Measurements from ENCODE around the gene UBXN6.

The UBXN6 gene

DNA sequence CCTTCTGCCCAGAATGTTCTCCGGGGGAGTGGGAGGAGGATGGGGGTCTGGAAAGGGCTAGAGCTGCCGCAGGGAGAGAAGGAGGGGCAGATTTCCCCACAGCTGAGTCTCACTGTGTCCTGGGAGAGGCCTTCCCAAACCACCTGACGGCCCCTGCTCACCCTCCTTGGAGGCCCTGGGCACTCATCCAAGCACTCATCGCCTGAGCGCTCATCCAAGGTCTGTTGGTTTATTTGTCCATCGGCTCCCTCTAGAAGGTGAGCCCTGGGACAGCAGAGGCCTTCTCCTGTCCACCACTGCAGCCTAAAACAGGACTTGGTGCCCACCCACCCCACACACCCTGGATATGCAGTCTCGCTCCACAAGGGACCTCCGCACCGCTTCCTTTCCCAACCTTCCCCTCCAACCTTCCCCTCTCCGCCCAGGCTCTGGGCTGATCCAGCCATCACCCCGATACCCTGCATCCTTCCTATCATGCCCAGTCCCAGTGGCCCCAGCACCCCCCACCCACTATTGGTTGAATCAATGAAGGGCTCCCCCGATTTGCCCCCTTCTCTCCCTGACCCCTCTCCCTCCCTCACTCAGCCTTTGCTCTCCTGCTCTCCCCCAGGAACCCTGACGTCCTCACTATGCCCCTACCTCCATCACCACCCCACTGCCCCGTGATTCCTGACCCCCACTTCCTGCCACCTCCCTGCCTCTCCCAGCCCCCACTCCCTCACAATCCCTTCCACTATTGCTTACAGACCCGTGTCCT lies 1.7 kb downstream of the UBXN6 start:
- Histone ChIP-seq H3K79me2 (ENCODE audit: control insufficient read depth, insufficient read depth, low read length, unreplicated experiment) (peaks cover 25% of the 10 kb centered on the region), H3K27ac (ENCODE audit: low read depth, low read length) (peak overlapping the region; percentile 86), H3K4me1 (ENCODE audit: control insufficient read depth, insufficient read depth, low read length, unreplicated experiment) (peaks cover 18% of the 10 kb centered on the region), H2AFZ (ENCODE audit: low read length, unreplicated experiment) (no peak overlapping the region), H3K36me3 (ENCODE audit: insufficient read depth, low read length) (no peaks in the 10 kb centered on the region), H3K27me3 (ENCODE audit: insufficient read depth, low read length) (no peaks in the 10 kb centered on the region), H3K4me3 (ENCODE audit: low read depth, low read length) (peak overlapping the region; percentile 99)

DNA sequence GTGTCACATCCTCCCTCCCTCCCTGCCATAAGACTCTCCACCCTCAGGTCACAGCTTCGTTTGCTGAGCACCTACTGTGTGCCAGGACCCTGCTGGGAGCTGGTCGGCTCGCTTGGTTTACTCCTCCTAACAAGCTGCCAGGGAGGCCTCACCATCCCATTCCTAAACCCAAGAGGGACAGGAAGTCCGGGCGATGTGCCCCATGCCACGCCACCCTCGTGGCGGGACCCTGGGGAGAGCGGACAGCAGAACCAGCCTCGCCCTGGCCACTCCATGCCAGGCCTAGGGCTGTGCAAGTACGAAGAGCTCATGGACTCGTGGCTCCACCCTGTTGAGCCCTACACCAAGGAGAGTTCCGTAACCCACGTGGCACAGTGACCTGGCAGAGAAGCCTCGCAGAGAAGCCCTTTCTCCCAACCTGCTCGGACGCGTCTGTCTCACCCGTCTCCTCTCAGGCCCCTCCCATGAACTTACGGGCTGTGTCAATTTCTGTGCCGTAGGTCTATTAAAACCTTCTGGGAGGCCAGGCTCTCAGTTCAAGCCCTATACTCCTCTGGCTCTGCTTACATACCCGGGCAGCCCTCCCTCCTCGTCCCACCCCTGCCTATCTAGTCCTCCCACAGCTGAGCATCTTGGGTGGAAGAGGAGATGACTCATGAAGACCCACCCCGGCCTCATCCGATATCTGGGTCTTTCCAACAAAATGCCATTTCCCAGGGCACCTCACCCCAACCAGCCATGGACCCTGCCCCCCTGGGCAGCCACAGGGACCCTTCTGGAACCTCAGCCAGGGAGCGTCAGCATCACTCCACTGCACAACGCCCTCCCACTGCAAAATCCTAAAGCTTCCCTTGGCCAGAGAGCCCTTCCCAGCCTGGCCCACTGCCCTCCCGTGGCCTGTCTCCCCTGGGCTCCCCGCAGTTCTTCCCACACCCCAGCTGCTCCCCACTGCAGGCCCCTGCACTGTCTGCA lies 2.6 kb downstream of the UBXN6 start:
- no peaks in the 10 kb centered on the region for H3K36me3 ChIP-seq (ENCODE audit: insufficient read depth, low read length)
- no peaks in the 10 kb centered on the region for H3K27me3 ChIP-seq (ENCODE audit: insufficient read depth, low read length)
- H3K4me3 ChIP-seq (ENCODE audit: low read depth, low read length) = peak overlapping the region; percentile 99
- peaks cover 18% of the 10 kb centered on the region for H3K4me1 ChIP-seq (ENCODE audit: control insufficient read depth, insufficient read depth, low read length, unreplicated experiment)
- H2AFZ ChIP-seq (ENCODE audit: low read length, unreplicated experiment) = no peak overlapping the region
- H3K27ac ChIP-seq (ENCODE audit: low read depth, low read length) = peak overlapping the region; percentile 86
- peaks cover 25% of the 10 kb centered on the region for H3K79me2 ChIP-seq (ENCODE audit: control insufficient read depth, insufficient read depth, low read length, unreplicated experiment)

DNA sequence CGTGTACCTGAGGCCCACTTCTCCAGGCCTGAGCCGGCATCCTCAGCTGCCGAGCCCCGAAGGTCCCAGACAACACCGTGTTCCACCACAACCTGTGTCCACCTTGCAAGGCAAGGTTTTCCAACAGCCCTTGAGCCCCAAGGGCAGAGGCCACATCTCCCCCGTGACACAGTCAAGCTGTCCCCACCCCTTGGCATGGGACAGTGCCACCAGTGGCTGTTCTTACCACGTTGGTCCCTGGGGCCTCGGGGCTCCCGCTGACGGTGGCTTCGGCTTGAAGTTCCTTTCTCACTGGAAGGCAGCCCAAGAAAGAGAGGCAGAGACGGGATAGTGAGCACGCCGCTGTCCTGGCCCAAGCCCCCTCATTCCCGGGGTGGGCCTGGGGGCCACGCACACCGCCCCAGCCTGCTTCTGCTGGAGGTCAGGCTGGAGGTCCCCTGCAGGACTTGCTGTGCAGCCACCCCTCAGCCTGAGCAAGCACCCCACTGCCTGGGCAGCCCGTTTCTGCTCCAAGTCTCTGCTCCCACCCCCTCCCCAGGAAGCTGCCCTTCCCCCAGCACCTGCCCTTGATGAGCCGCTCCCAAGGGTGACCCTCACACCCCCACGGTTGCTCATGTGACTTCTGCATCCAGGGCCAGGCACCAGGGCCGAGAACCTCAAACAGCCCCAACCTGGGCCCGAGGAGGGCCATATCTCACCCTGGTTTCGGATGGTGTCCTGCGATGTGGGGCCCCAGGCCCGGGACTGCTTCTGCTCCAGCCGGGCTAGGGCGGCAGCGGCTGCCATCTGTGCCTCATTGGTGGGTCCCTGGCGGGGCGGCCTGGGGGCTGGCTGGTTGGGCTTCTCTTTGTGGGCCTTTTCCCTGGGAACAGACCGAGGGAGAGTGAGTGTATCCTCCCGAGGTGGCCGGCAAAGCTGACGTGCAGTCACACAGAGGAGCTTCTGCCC lies 4.1 kb downstream of the UBXN6 start:
- Histone ChIP-seq H2AFZ (ENCODE audit: low read length, unreplicated experiment) (no peak overlapping the region), H3K27me3 (ENCODE audit: insufficient read depth, low read length) (no peaks in the 10 kb centered on the region), H3K27ac (ENCODE audit: low read depth, low read length) (no peak overlapping the region), H3K4me1 (ENCODE audit: control insufficient read depth, insufficient read depth, low read length, unreplicated experiment) (peaks cover 18% of the 10 kb centered on the region), H3K79me2 (ENCODE audit: control insufficient read depth, insufficient read depth, low read length, unreplicated experiment) (peaks cover 25% of the 10 kb centered on the region), H3K36me3 (ENCODE audit: insufficient read depth, low read length) (no peaks in the 10 kb centered on the region), H3K4me3 (ENCODE audit: low read depth, low read length) (no peak overlapping the region)

DNA sequence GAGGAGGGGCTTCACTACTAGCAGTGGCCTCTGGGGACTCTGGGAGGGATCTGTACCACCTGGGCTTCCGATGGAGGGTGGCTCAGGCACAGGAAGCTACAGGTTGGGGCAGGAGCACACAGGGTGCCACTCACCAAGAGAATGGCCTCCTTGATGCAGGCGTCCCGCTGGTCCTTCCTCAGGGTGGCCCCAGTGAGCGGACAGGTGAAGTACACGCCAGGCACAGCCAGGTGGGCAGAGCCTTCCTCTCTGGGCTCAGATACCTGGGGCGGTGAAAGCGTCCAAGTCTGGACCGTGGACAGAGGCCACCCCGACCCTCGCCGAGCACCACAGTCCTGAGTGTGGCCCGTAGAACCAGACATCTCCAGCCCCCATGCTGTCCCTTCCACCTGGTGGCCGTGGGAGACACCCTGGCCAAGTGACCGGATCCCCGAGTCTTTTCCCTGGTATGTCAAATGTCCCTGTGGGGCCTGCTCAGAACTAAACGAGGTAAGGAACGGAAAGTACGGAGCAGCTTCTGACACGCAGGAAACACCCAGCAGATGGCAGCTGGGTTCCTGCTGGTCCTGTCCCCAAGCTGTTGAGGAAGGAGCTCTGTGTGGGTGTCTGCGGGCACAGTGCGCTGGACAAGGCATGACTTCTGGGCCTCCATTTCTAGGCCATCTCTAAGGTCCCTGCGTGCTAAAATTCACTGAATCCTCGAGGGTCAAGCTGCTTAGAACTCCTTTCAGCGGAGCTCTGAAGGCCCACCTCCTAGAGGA lies 5.2 kb downstream of the UBXN6 start:
- no peaks in the 10 kb centered on the region for H3K27me3 ChIP-seq (ENCODE audit: insufficient read depth, low read length)
- H3K4me3 ChIP-seq (ENCODE audit: low read depth, low read length) = no peak overlapping the region
- H2AFZ ChIP-seq (ENCODE audit: low read length, unreplicated experiment) = no peak overlapping the region
- no peak overlapping the region for H3K27ac ChIP-seq (ENCODE audit: low read depth, low read length)
- H3K79me2 ChIP-seq (ENCODE audit: control insufficient read depth, insufficient read depth, low read length, unreplicated experiment) = peaks cover 25% of the 10 kb centered on the region
- peaks cover 18% of the 10 kb centered on the region for H3K4me1 ChIP-seq (ENCODE audit: control insufficient read depth, insufficient read depth, low read length, unreplicated experiment)
- no peaks in the 10 kb centered on the region for H3K36me3 ChIP-seq (ENCODE audit: insufficient read depth, low read length)

DNA sequence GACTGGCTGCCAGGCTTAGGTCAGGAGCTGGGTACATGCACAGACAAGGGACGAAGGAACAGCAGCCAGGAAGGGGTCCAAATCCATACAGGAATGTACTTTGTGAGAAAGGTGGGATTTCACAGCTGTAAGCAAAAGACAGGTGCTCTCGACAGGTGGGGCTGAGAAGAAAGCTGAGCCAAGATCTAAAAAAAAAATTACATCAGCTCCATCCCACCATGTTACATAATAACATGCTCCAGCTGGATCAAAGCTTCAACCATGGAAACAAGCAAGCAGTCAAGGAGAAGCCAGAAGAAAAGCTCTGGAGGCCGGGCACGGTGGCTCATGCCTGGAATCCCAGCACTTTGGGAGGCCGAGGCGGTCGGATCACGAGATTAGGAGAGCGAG lies 8.0 kb downstream of the UBXN6 start:
- no peak overlapping the region for H2AFZ ChIP-seq (ENCODE audit: low read length, unreplicated experiment)
- H3K4me1 ChIP-seq (ENCODE audit: control insufficient read depth, insufficient read depth, low read length, unreplicated experiment) = peaks cover 3% of the 10 kb centered on the region
- H3K79me2 ChIP-seq (ENCODE audit: control insufficient read depth, insufficient read depth, low read length, unreplicated experiment) = peaks cover 11% of the 10 kb centered on the region
- H3K27me3 ChIP-seq (ENCODE audit: insufficient read depth, low read length) = no peaks in the 10 kb centered on the region
- H3K27ac ChIP-seq (ENCODE audit: low read depth, low read length) = no peak overlapping the region
- H3K36me3 ChIP-seq (ENCODE audit: insufficient read depth, low read length) = no peaks in the 10 kb centered on the region
- no peak overlapping the region for H3K4me3 ChIP-seq (ENCODE audit: low read depth, low read length)

DNA sequence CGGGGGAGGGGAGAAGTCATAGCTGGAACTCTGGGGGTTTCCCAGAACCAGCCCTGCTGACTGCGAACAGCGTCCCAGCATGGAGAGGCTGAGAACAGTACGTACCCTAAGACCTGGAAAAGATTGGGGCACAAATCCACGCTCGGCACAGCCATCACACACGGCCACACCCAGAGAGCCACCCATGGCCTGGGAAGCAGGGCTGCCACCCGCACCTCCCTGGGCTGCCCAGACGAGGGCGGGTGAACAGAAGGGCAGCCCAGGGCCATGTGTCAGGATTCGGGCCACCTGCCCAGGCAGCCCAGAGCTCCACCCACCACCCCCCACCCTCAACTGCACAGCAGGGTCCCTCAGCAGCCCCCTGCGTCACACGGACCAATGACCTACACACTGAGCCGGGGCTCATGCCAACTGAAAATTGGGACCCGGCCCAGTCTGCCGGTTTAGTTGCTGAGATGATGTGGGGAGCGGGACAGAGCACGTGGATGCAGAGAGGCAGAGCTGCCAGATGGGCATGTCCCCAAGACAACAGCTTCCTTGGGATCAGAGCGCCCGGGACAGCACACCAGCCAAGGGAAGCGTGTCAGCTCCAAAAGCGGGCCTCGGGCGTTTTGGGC lies 8.5 kb downstream of the UBXN6 start:
- no peaks in the 10 kb centered on the region for H3K36me3 ChIP-seq (ENCODE audit: insufficient read depth, low read length)

DNA sequence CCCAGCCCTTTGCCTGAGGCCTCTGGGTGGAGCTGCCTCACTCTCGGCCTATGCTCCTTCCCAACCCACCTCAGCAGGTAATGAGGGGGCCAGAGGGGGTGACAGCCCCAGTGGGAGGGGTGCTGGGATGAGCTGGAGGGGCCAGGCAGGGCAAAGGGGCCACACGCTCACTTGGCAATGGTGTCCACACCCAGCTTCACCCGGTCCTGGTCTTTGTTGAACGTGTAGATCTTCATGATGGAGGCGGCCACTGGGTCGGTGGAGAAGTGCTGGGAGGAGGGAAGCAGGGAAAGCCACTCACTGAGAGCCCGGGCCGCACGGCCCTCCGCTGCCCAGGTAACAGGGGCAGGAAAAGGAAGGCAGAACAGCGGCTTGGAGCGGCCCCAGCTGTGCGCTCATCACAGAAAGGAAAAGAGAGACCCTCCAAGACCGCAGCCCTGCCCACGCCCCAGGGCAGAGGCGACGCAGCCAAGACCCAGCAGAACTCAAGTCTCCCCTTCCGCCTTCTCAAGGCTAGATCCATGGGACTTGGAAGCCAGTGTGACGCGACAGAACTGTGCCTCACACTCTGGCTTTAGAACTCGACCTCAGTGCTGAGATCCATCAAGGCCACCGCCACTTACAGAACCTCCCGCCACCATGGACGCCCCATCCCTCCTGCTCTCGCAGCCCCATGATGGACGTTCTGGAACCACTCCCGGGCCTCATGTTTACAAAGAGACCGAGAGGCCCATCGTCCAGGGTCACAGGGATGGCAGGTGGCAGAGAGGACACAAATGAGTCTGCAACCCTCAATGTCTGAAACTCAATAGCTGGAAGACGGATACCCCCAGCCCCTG lies 9.2 kb downstream of the UBXN6 start:
- H2AFZ ChIP-seq (ENCODE audit: low read length, unreplicated experiment) = no peak overlapping the region
- H3K4me3 ChIP-seq (ENCODE audit: low read depth, low read length) = no peak overlapping the region
- no peaks in the 10 kb centered on the region for H3K36me3 ChIP-seq (ENCODE audit: insufficient read depth, low read length)
- no peaks in the 10 kb centered on the region for H3K27me3 ChIP-seq (ENCODE audit: insufficient read depth, low read length)
- no peak overlapping the region for H3K27ac ChIP-seq (ENCODE audit: low read depth, low read length)
- H3K79me2 ChIP-seq (ENCODE audit: control insufficient read depth, insufficient read depth, low read length, unreplicated experiment) = peaks cover 4% of the 10 kb centered on the region
- H3K4me1 ChIP-seq (ENCODE audit: control insufficient read depth, insufficient read depth, low read length, unreplicated experiment) = no peaks in the 10 kb centered on the region

More for the DNA sequence above, 8.5 kb downstream of the UBXN6 start:
- Histone ChIP-seq H3K27me3 (ENCODE audit: insufficient read depth, low read length) (no peaks in the 10 kb centered on the region), H3K79me2 (ENCODE audit: control insufficient read depth, insufficient read depth, low read length, unreplicated experiment) (peaks cover 6% of the 10 kb centered on the region), H2AFZ (ENCODE audit: low read length, unreplicated experiment) (no peak overlapping the region), H3K4me3 (ENCODE audit: low read depth, low read length) (no peak overlapping the region), H3K27ac (ENCODE audit: low read depth, low read length) (no peak overlapping the region), H3K4me1 (ENCODE audit: control insufficient read depth, insufficient read depth, low read length, unreplicated experiment) (no peaks in the 10 kb centered on the region)

DNA sequence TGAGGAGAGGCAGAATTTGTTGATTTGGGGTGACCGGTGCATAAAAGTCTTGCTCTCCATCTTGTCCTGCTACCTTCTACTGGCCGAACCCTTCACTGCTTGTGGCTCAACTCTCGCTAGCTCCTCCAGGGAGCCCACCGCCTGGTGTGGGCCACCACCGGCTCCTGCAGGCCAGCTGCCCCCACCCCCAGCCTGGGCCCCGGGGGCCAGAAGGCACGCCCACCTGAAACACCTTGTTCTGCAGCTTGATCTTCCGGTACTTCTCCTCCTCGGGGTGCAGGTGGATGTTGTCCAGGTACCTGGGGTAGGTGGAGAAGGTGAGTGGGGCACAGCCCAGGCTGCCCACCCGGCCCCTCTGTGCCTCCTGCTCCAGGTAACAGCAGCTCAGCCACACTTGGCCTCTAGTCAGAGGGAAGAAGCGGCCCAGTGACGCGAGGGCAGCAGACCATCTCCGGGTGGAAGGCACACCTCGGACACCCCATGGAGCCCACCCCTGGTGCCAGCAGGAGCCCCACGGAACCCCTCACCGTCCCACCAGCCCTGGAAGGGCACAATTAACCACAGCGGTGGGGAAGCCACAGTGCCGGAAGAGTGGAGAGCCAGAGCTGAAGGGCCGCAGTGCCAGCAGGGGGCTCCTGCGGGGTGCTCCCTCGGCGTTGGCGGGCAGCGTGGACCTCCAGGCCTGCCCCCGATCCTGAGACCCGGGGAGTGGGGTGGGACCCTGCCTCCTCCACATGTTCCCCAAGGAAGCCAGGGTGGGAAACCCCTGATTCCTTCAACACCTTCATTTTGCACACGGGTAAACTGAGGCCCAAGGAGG lies 10.1 kb downstream of the UBXN6 start:
- H3K4me3 ChIP-seq (ENCODE audit: low read depth, low read length) = no peak overlapping the region
- no peaks in the 10 kb centered on the region for H3K36me3 ChIP-seq (ENCODE audit: insufficient read depth, low read length)
- no peak overlapping the region for H2AFZ ChIP-seq (ENCODE audit: low read length, unreplicated experiment)
- no peaks in the 10 kb centered on the region for H3K79me2 ChIP-seq (ENCODE audit: control insufficient read depth, insufficient read depth, low read length, unreplicated experiment)
- no peak overlapping the region for H3K27ac ChIP-seq (ENCODE audit: low read depth, low read length)
- no peaks in the 10 kb centered on the region for H3K27me3 ChIP-seq (ENCODE audit: insufficient read depth, low read length)
- H3K4me1 ChIP-seq (ENCODE audit: control insufficient read depth, insufficient read depth, low read length, unreplicated experiment) = no peaks in the 10 kb centered on the region

Data from ACC112 (cell line).